Measurements from ENCODE around the gene EFHB.
A peak's percentile ranks its signal among the peaks of the same experiment; 100 is the strongest.
"Not testable (repeated sequence)": the region's sequence is repeated elsewhere in the genome, so short reads cannot be mapped to it uniquely, and the experiment has no call there.

EFHB gene

DNA sequence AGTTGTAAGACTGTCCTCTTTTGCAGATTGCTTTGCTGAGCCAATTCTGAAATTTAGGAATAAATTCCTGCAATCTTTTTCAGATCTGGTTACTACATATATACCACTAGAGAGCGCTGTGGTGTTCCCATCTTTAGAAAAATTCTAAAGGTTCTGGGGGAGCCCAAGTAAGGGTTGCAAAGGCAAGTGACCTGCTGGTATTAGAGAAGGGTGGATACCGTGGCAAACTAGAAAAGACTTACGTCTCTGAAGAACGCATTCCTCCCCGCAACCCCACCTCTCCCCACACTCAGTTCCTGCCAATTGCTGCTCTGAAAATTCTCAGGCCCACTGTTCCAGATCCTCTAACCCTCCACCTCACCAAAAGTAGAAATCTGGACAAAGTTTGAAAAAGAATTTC, 48.5 kb downstream of the EFHB start:
- no peak overlapping the region for H3K27ac ChIP-seq
- TF ChIP-seq ZFX (IDR thresholded peaks at IDR 0.05; ENCODE audit: borderline replicate concordance), result no peak
- TF ChIP-seq, protein P1, sequence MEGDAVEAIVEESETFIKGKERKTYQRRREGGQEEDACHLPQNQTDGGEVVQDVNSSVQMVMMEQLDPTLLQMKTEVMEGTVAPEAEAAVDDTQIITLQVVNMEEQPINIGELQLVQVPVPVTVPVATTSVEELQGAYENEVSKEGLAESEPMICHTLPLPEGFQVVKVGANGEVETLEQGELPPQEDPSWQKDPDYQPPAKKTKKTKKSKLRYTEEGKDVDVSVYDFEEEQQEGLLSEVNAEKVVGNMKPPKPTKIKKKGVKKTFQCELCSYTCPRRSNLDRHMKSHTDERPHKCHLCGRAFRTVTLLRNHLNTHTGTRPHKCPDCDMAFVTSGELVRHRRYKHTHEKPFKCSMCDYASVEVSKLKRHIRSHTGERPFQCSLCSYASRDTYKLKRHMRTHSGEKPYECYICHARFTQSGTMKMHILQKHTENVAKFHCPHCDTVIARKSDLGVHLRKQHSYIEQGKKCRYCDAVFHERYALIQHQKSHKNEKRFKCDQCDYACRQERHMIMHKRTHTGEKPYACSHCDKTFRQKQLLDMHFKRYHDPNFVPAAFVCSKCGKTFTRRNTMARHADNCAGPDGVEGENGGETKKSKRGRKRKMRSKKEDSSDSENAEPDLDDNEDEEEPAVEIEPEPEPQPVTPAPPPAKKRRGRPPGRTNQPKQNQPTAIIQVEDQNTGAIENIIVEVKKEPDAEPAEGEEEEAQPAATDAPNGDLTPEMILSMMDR (IDR thresholded peaks at IDR 0.05), result peak; percentile 78

DNA sequence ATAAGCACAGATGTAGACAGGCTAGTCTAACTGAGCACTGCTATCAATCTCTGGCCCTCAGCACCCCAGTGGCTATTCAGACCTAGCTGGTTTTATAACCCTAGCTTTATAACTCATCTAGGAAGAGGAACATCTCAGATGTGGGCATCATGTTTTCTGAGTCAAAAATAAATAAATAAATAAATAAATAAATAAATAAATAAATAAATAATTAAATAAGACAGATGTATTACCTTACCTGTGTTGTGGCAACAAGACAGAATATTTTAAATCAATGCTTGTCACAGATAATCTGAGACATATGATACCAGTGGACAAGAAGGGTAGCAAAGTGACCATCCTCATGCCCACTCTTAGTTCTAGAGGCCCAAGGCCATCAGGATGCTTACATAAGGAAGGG, 52.2 kb downstream of the EFHB start:
- TF ChIP-seq ZFX (IDR thresholded peaks at IDR 0.05; ENCODE audit: borderline replicate concordance), result no peak
- TF ChIP-seq, protein P1 (IDR thresholded peaks at IDR 0.05), result no peak
- H3K27ac ChIP-seq, result no peak overlapping the region

DNA sequence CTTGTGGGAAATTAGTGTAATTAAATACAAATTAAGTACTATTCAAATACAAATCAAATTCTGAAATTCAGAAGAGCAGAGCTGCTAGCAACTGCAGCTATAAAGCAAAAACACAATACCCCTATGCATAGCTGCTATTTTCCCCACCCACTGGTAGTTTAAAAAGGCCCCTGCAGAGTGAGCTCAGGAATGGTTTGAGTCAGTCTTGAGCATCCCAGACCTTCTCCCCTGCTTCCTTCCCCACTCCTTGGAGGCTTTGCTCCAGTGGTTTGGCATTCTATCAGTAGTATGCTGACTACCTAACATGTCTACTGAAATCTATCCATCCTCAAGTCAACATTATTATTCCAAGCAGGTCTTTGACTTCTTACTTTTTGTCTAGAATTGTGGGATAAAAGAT, 53.0 kb downstream of the EFHB start:
- no peak overlapping the region for H3K27ac ChIP-seq
- TF ChIP-seq ZFX (IDR thresholded peaks at IDR 0.05; ENCODE audit: borderline replicate concordance), result no peak
- TF ChIP-seq, protein P1 (IDR thresholded peaks at IDR 0.05), result no peak

DNA sequence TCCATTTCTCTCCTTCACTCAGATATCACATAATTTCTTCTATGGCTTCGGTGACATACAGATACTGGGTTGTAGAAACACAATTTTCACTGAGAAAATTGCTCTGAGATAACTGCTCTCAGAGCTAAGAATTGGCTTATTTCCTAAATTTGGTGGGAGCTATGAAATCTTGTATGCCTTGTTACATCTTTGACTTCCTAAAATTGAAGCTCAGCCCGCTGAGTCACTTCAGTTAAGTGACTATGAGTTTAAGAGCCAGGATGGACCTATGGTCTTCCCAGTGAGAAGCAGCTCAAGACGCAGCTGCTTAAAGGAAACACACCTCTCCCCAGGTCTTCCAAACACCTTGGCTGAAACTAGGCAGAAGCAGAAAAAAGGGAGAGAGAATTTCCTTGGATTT, 56.4 kb downstream of the EFHB start:
- no peak overlapping the region for H3K27ac ChIP-seq
- no peak for TF ChIP-seq ZFX (IDR thresholded peaks at IDR 0.05; ENCODE audit: borderline replicate concordance)
- TF ChIP-seq, protein P1 (IDR thresholded peaks at IDR 0.05), result no peak

DNA sequence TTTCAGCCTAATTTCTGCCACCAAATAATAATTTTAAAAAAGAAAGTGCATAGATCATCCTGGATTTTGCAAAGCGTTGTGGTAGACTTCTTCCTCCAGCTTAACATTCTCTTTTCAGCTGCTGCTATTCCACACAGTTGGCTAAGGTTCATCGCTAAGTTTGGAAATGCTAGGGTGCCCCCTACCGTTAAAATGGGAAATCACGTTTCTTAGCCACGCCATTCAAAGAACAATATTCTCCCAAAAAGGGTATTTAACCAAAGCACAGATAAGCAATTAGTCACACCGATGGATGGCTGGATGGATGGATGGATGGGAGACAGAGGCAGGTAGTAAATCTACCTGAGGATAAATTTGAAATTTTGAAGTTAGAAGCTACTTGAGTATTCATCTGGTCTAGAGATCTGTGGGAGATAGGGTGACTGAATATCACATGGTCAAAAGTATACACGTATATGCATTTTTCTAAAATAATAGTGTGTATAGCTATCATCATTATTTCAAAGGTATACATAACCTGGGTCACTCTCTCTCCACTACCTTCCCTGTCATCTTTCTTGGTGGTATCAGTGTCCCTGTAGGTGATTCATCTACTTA, 67.2 kb downstream of the EFHB start:
- H3K27ac ChIP-seq, result no peak overlapping the region
- no peak for TF ChIP-seq ZFX (IDR thresholded peaks at IDR 0.05; ENCODE audit: borderline replicate concordance)
- TF ChIP-seq, protein P1 (IDR thresholded peaks at IDR 0.05), result peak; percentile 83

DNA sequence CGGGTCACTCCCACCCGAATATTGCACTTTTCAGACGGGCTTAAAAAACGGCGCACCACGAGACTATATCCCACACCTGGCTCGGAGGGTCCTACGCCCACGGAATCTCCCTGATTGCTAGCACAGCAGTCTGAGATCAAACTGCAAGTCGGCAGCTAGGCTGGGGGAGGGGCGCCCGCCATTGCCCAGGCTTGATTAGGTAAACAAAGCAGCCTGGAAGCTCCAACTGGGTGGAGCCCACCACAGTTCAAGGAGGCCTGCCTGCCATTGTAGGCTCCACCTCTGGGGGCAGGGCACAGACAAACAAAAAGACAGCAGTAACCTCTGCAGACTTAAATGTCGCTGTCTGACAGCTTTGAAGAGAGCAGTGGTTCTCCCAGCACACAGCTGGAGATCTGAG, 78.7 kb downstream of the EFHB start:
- not testable (repeated sequence) for H3K27ac ChIP-seq
- TF ChIP-seq, protein P1 (IDR thresholded peaks at IDR 0.05), result peak; percentile 21; the same call in 1 of the 2 replicates

DNA sequence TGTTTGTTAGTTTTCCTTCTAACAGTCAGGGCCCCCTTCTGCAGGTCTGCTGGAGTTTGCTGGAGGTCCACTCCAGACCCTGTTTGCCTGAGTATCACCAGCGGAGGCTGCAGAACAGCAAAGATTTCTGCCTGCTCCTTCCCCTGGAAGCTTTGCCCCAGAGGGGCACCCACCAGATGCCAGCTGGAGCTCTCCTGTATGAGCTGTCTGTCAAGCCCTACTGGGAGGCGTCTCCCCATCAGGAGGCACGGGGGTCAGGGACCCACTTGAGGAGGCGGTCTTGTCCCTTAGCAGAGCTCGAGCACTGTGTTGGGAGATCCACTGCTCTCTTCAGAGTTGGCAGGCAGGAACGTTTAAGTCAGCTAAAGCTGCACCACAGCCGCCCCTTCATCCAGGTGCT, 87.4 kb downstream of the EFHB start:
- H3K27ac ChIP-seq, result not testable (repeated sequence)

Data from 22Rv1 (cell line).